ENCODE results near the gene HOXD13. TPM values are rescaled to one million over a fixed set of nuclear protein-coding genes. Genes with fewer than 3 reads are reported as not detected.

Gene HOXD13
- total and polyA plus RNA-seq, 2 donors = 4.1 to 14.9 TPM

GRCh38 chr2:176085120-176085788 is 7.3 kb upstream of the HOXD13 start:
- Histone ChIP-seq H3K27ac (ENCODE audit: low read depth) (no peak overlapping the region), H3K4me3 (ENCODE audit: low read depth, low read length) (no peak overlapping the region), H3K36me3 (ENCODE audit: insufficient read depth) (no peaks in the 10 kb centered on the region), H3K4me1 (ENCODE audit: insufficient read depth) (no peaks in the 10 kb centered on the region)
- no peak for DNase-seq (ENCODE audit: extremely low spot score)
- WGBS = 6% methylated on average over 40 of the region's 40 CpGs

DNA sequence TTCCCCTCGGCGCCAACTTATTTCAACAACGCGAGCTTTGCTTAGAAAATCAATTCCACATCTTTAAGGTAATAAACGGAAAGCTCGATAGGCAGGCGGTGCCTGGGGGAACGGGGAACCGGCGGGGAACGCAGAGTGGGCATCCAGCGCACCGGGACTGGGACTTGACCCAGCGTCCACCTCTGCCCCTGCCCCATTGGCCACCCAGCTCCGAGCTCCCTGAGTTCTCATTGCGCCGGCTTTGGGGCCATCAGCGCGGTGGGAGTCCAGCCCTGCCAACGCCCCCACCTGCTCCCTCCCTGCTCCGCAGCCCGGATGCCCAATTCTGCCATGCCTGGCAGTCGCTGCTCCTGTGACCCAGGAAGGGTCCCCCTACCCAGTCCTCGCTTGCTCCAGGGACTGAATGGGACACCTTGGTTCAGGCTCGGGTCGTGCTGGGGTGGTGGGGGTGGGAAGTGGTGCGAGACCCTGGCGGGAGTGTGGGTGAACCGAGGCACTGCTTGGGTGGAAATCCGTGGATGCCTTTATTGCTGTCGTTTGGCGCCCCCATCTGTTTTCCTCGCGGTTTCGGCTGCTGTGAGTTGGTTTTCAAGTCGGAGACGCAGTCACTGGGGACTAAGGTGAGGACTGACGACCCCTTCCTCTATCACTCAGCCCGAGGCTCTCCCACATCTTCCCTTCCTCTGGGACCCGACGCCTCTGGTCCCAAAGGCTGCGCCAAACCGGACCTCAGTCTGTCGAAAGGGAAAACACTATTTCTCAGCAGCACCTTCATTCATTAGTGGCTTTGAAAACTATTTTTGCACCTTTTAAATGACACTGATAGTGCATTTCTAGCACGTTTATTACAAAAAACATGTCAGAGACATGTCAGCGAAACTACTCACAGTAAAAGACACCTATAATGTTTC is 6.4 kb upstream of the HOXD13 start:
- no peak overlapping the region for H3K27ac ChIP-seq (ENCODE audit: low read depth)
- no peaks in the 10 kb centered on the region for H3K36me3 ChIP-seq (ENCODE audit: insufficient read depth)
- 5% methylated on average over 46 of the region's 46 CpGs for WGBS
- H3K4me1 ChIP-seq (ENCODE audit: insufficient read depth) = no peaks in the 10 kb centered on the region
- no peak overlapping the region for H3K4me3 ChIP-seq (ENCODE audit: low read depth, low read length)
- no peak for DNase-seq (ENCODE audit: extremely low spot score)

DNA sequence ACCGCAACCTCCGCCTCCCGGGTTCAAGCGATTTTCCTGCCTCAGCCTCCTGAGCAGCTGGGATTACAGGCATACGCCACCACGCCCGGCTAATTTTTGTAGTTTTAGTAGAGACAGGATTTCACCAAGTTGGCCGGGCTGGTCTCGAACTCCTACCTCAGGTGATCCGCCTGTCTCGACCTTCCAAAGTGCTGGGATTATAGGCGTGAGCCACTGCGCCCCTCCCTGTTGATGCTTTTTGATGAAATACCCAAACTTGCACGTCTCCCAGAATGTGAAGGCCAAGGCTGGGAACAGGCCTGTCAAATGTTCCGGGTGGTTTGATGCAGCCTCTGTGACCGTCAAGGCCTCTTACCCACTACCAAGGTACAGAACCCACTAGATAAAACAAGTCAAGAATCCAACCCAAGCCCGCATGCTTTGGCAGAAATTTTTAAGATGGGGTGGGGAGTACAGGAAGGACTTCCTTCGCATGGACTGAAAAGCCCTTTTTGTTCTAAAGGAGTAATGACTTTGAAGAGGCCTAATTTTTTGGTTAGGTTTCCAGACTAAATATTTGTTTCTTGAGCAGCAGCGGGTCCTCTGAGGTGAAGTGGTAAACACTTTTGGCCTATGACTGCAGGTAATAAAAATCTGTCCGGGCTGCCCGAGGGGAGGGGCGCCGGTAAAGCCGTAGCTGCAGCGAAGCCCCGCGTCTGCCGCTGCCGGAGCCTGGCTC is 5.0 kb upstream of the HOXD13 start:
- DNase-seq (ENCODE audit: extremely low spot score) = no peak
- Histone ChIP-seq H3K4me1 (ENCODE audit: insufficient read depth) (no peaks in the 10 kb centered on the region), H3K36me3 (ENCODE audit: insufficient read depth) (no peaks in the 10 kb centered on the region), H3K27ac (ENCODE audit: low read depth) (no peak overlapping the region), H3K4me3 (ENCODE audit: low read depth, low read length) (no peak overlapping the region)
- WGBS = 64% methylated on average over 29 of the region's 29 CpGs

DNA sequence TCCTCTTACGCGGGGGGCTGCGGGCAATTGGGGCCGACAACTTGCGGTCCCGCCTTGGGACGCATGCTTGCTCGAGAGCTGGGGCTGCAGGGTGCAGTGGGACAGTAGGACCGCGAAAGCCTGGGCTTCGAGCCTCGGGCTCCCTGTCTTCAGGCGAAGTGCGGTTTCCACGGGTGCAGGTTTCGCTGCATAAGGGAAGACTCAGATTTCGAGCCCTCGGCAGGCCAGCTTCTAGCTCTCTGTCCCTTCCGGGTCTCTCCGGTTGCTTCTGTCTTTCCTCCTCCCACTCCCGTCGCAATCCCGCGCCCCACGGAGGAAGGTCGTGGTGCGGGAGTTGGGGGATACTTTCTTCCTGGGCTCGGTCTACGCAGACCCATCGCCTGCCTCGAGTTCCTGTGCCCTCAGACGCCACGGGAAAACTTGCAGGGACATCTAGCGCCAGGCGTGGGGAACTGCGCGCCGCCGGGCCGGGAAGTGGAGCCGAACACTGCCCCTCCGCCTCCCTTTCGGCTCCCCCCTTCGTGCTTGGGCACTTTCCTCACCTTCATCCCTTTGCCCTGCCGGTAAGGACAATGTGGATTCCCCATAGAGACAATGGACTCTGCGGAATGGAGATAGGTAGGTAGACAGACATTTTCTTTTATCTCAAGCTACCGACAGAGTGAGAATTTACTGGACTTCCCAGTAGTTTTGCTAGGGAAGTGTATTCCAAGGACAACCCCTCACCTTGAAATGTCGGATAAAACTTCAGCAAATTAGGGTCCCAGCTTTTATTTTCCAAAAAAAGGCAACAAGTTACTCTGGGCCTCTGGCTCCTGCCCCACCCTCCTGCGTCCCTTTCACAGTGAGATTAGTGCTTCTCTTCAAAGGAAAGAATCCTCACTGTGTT is 4.2 kb upstream of the HOXD13 start:
- WGBS = 11% methylated on average over 49 of the region's 49 CpGs
- Histone ChIP-seq H3K4me1 (ENCODE audit: insufficient read depth) (no peaks in the 10 kb centered on the region), H3K4me3 (ENCODE audit: low read depth, low read length) (no peak overlapping the region), H3K27ac (ENCODE audit: low read depth) (no peak overlapping the region), H3K36me3 (ENCODE audit: insufficient read depth) (no peaks in the 10 kb centered on the region)
- no peak for DNase-seq (ENCODE audit: extremely low spot score)

DNA sequence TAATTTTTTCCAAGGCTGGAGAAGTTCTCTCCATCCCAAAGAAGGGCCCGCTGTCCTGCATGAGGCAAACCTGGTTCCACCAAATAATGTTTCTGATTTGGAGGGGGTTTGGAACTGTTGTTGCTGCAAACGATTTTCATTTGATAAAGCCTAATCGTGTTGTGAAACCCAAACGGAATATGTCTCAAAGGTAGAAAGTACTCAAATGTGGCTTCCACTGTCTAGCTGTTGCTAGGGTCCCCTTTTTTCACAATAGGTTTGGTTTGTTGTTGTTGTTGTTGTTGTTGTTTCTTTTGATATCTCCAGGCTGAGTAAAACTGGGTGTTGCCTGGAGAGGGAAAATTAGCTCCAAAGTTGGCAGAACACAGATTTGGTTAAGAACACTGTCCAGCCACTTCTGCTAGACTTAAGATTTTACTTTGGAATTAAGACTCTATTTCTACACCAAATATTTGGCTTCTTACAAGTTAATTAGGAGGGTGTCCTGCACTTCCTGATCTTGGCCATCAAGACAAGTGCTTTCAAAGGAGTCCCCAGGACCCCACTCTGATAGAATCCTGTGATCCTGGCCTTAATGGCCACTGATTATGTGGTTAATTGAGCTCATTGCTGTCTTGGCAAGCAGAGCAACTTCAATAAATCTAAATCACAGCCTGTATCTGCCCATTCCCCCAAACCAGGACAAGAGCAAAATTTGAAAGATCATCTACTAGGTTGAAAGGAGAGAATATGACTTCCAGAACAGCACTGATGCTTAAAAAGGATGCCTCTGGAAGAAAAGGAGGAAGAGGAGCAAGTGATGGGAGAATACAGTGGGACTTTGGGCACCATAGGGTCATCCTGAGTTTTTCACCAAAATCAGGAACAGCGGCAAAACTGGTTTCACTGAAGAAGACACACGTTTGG is 3.3 kb upstream of the HOXD13 start:
- WGBS = 58% methylated on average over 6 of the region's 6 CpGs
- H3K27ac ChIP-seq (ENCODE audit: low read depth) = no peak overlapping the region
- H3K4me3 ChIP-seq (ENCODE audit: low read depth, low read length) = no peak overlapping the region
- no peaks in the 10 kb centered on the region for H3K4me1 ChIP-seq (ENCODE audit: insufficient read depth)
- no peaks in the 10 kb centered on the region for H3K36me3 ChIP-seq (ENCODE audit: insufficient read depth)
- DNase-seq (ENCODE audit: extremely low spot score) = no peak

DNA sequence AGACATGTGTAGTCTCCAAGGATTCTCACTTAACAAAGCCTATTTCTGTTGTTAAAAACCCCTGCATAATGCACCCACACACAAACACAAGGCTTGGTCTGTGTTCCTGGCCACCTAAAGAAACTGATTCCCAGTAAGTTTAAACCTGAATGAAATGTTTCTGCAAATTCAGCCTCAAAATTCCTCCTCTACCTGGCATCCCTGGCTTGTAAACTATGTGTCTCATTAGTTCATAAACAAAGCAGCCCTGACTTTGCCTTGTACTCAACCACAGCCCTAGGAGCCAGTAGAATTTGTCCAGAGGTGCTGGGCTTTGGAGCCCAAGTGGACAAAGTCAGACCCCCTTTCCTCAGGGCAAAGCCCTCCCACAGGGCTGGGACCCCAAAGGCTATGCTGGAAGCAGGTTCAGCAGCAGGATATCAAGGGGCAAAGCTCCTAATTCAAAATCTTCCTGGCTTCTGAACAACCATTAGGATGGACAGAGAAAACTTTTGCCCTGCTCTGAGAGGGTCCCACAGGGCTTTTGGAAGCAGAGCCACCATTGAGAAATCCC is 2.6 kb upstream of the HOXD13 start:
- Histone ChIP-seq H3K36me3 (ENCODE audit: insufficient read depth) (no peaks in the 10 kb centered on the region), H3K4me1 (ENCODE audit: insufficient read depth) (no peaks in the 10 kb centered on the region), H3K27ac (ENCODE audit: low read depth) (no peak overlapping the region), H3K4me3 (ENCODE audit: low read depth, low read length) (no peak overlapping the region)
- DNase-seq (ENCODE audit: extremely low spot score) = no peak

- Histone ChIP-seq H3K27ac (ENCODE audit: low read depth) (no peak overlapping the region), H3K36me3 (ENCODE audit: insufficient read depth) (no peaks in the 10 kb centered on the region), H3K4me1 (ENCODE audit: insufficient read depth) (no peaks in the 10 kb centered on the region), H3K4me3 (ENCODE audit: low read depth, low read length) (no peak overlapping the region)
- WGBS = 68% methylated on average over 5 of the region's 5 CpGs
- DNase-seq (ENCODE audit: extremely low spot score) = no peak
Measured at GRCh38 chr2:176090862-176091261, 1.7 kb upstream of the HOXD13 start.

DNA sequence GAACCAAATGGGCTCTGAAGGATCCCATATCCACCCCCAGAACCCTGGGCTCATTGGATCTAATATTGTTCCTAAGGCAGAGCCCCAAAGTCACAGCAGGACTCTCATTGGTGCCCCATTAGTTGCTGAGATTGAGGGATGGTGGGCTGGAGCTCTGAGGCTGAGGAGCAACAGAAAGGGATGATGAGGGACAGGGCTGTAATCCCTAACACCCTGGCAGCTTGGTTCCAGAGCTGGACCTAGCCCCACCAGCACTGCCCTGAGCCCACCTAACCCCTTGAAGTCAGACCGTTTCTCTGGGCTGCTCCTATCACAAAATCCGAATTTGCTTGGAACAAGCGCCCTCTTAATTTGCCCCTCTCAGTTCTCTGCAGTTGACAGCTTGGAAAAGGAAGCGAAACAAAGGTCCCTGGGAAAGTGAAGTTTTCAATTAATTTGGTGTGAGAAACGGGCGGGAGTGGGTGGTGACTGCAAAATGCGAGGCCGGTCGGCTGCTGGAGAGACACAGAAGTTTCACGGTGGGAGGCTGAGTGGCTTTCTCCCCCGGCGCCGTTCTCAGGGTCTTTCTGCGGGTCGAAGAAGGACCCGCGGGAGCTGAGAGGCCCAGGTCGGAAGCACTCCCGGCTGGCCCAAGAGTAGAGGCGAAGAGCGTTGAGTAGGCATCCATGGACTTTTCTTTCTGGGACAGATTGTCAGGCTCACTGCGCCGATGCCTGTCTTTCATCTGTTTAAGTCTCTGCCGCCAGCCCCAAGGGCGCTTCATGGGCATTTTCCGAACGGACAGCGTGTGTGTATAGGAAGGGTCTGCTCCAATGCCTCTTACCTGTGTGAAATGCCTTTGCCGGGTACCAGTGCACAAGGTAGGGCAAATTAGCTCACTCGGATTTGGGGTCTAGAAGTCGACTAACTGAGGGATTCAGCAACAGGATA is 927 bp upstream of the HOXD13 start:
- DNase-seq (ENCODE audit: extremely low spot score) = no peak
- Histone ChIP-seq H3K27ac (ENCODE audit: low read depth) (no peak overlapping the region), H3K4me3 (ENCODE audit: low read depth, low read length) (no peak overlapping the region), H3K4me1 (ENCODE audit: insufficient read depth) (no peaks in the 10 kb centered on the region), H3K36me3 (ENCODE audit: insufficient read depth) (no peaks in the 10 kb centered on the region)
- WGBS = 62% methylated on average over 31 of the region's 31 CpGs

- peaks cover 2% of the 10 kb centered on the region for H3K4me1 ChIP-seq (ENCODE audit: insufficient read depth)
- WGBS = 6% methylated on average over 53 of the region's 53 CpGs
- no peak for DNase-seq (ENCODE audit: extremely low spot score)
- H3K4me3 ChIP-seq (ENCODE audit: low read depth, low read length) = peak overlapping the region; percentile 35
- no peaks in the 10 kb centered on the region for H3K36me3 ChIP-seq (ENCODE audit: insufficient read depth)
- H3K27ac ChIP-seq (ENCODE audit: low read depth) = no peak overlapping the region
Measured at GRCh38 chr2:176093145-176093897, 800 bp downstream of the HOXD13 start.

GRCh38 chr2:176093898-176094249 is 1.4 kb downstream of the HOXD13 start:
- DNase-seq (ENCODE audit: extremely low spot score) = no peak
- H3K36me3 ChIP-seq (ENCODE audit: insufficient read depth) = no peaks in the 10 kb centered on the region
- H3K4me1 ChIP-seq (ENCODE audit: insufficient read depth) = peaks cover 2% of the 10 kb centered on the region
- H3K27ac ChIP-seq (ENCODE audit: low read depth) = no peak overlapping the region
- WGBS = 54% methylated on average over 8 of the region's 8 CpGs
- no peak overlapping the region for H3K4me3 ChIP-seq (ENCODE audit: low read depth, low read length)

GRCh38 chr2:176094349-176094748 is 1.8 kb downstream of the HOXD13 start:
- 69% methylated on average over 12 of the region's 12 CpGs for WGBS
- H3K4me1 ChIP-seq (ENCODE audit: insufficient read depth) = peaks cover 2% of the 10 kb centered on the region
- no peak for DNase-seq (ENCODE audit: extremely low spot score)
- H3K27ac ChIP-seq (ENCODE audit: low read depth) = no peak overlapping the region
- H3K4me3 ChIP-seq (ENCODE audit: low read depth, low read length) = no peak overlapping the region
- H3K36me3 ChIP-seq (ENCODE audit: insufficient read depth) = no peaks in the 10 kb centered on the region
